Effector CD8-positive, alpha-beta T cell (primary cell): Measurements from ENCODE around the gene IRF1.
A peak's percentile ranks its signal among the peaks of the same experiment; 100 is the strongest.

Experiments
- DNase-seq: peaks from one replicate; lab custom pipeline; 2025; lab: John Stamatoyannopoulos, UW

The IRF1 gene

GRCh38 chr5:132474881-132475496, 15.6 kb downstream of the IRF1 start:
- no peak for DNase-seq

DNA sequence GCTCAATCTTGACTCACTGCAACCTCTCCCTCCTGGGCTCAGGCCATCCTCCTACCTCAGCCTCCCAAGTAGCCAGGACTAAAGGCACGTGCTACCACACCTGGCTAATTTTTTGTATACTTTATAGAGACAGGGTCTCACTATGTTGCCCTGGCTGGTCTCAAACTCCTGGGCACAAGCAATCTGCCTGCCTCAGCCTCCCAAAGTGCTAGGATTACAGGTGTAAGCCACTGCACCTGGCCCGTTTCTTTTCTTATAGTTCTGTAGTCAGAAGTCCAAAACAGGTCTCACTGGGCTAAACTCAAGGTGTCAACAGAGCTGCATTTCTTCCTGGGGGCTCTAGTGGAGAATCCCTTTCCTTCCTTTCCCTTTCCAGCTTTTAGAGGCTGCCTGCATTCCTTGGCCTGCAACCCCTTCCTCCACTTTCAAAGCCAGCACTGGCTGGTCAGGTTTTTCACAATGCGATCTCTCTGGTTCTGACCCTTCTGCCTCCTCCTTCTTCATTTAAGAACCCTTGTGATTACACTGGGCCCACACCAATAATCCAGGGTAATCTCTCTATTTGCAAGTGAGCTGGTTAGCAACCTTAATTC, 16.3 kb downstream of the IRF1 start:
- no peak for DNase-seq

GRCh38 chr5:132473668-132474067, 16.9 kb downstream of the IRF1 start:
- DNase-seq, result no peak

GRCh38 chr5:132473019-132473531, 17.5 kb downstream of the IRF1 start:
- peak; percentile 64 for DNase-seq

- DNase-seq, result no peak
Measured at GRCh38 chr5:132472431-132472830, 18.1 kb downstream of the IRF1 start.

DNA sequence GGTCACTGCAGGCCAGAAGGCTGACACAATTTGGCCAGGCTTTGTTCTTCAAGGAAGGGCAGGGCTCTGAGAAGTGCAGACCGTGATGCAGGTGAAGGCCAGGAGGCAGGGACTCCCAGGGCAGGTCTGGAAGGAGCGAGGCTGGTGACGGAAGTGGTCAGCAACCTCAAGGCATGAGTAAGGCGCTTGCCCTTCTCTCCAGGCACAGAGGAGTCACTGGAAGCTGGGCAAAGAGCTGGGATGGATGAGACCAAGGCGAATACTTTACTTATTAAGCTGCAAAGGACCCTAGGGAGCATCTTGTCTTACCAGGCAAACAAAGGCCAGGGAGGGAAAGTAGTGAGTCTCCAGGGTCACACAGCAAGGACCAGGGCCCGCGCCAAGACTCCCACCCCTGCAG, 18.6 kb downstream of the IRF1 start:
- no peak for DNase-seq

DNA sequence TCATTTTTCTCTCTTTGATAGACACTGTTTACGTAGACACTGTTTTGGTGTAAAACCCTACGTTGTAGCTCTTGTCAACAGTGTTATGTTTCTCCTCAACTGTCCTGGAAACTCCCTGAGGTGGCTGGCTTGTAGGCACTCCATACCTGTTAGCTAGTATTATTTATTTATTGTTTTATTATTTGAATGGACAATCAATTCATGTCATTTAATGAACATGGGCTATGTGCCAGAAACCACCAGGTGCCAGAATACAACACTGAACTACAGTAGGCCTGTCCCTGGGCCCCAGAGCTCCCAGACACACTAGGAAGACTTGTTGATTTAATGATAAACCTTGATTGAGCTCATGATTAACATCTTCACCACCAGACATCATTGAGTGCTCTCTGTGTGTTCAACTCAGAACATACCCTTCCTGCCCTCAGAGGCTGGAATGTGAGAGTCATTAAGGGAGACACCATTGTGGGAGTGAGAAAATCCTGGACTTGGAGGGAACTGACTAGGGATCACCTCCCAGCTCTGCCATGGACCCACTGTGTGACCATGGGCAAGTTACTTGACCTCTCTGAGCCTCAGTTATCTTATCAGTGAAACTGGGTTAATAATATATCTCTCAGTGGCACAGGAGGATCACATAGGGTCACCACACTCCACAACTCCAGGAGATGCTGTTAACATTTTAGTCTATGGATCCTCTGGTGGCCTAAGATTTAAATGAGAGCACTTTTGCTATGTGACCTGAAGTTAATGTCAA, 19.2 kb downstream of the IRF1 start:
- DNase-seq, result no peak

- no peak for DNase-seq
Measured at GRCh38 chr5:132470596-132470995, 20.0 kb downstream of the IRF1 start.

- DNase-seq, result no peak
Measured at GRCh38 chr5:132470010-132470392, 20.6 kb downstream of the IRF1 start.

DNA sequence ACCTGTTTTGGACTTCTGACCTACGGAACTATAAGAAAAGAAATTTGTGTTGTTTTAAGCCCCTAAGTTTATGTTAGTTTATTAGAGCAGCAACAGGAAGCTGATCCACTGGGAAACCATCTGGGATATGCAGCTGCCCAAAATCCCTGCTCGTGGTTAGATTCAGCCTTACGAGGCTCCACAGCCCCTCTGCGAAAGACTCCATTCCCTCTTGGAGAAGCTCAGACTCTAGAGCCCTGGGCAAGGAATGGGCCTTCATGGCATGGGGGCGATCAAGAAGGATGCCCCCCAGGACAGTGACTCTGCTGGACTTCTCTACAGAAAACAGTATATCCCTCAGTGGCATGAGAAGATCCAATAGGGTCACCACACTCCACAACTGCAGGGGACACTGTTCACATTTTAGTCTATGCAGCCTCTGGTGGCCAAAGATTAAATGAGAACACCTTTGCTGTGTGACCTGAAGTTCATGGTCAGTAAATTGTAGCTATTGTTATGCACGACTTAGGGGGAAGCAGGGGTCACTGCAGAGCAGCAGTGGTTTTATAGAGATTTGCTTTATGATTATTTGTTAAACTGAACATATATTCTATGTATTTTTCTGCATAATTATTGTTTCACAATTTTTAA, 21.1 kb downstream of the IRF1 start:
- DNase-seq, result no peak

- no peak for DNase-seq
Measured at GRCh38 chr5:132468656-132469379, 21.8 kb downstream of the IRF1 start.

- DNase-seq, result no peak
Measured at GRCh38 chr5:132467287-132467984, 23.1 kb downstream of the IRF1 start.

- DNase-seq, result no peak
Measured at GRCh38 chr5:132466433-132467286, 23.9 kb downstream of the IRF1 start.

DNA sequence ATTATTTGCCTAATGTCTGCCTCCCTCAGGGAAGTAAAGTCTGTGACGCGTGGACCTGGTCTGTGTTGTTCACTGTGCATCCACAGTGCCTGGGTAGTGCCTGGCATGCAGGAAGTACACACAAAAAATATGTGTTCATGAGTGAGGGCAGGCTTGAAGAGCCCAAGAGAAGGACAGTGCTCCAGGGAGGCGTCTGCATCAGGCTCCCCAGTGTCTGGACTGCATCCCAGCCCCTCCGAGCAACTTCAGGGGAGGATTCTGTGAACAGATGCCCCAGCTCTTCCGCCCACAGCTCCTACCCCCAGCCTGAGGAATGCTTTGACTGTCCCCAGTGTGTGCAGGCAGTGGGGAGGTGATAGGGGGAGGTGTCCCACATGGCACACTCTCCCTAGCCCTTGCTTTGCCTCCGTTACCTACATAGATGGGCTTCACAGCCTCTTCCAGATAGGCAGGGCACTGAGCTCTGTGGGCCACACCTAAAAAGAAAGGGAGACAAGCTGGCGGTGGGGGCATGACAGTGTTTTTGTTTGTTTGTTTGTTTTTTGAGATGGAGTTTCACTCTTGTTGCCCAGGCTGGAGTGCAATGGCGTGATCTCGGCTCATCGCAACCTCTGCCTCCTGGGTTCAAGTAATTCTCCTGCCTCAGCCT, 25.4 kb downstream of the IRF1 start:
- no peak for DNase-seq

DNA sequence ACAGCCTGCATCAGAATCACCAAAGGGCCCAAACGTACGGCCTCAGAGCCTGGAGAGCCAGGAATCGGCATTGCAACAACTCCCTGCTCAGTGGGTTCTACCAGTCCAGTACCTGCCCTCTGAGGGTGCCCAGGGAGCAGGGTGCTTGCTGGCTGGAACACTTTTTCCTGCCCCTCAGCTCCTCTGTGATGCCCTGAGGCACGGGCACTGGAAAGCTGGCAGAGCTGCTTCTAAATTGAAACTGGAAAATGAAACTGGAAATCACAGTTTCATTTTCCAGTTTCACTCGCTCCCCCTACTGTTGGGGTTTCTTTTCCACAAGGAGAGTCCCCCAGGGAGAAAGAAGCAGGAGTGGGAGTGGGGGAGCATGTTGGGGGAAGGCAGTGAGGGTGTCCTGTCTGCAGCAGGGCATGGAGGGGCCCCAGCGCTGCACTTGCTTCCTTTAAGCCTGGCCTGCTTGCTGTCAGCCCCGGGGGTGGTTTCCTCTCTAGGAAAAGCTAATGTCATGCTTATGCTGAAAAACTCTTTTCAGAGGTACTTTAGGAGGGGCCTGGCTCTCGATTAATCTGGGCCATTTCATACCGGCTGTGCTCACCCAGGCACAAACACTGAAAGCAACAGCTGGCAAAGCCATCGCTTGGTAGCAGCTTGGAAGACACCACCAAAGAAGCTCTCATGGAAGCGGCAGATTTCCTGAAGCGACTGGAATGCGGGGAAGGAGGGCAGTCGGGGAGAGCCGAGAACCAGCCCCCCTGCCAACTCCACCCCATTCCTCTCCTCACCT, 26.2 kb downstream of the IRF1 start:
- DNase-seq, result no peak

- no peak for DNase-seq
Measured at GRCh38 chr5:132463811-132464155, 26.8 kb downstream of the IRF1 start.

GRCh38 chr5:132462856-132463745, 27.5 kb downstream of the IRF1 start:
- no peak for DNase-seq

- DNase-seq, result no peak
Measured at GRCh38 chr5:132462333-132462732, 28.2 kb downstream of the IRF1 start.
